Articular chondrocyte of knee joint (primary cell): ENCODE results near the gene SPIB. TPM values are rescaled to one million over a fixed set of nuclear protein-coding genes. Genes with fewer than 3 reads are reported as not detected.

ENCODE experiments used
- total RNA-seq: library from RNA; depleted of rRNA; stranded (reverse); fragments of >200 nt; gene quantifications from 2 replicates; pipeline ENCODE4 v1.2.3, GENCODE V29; 2012

The SPIB gene
- not detected in 2 replicates for total RNA-seq

DNA sequence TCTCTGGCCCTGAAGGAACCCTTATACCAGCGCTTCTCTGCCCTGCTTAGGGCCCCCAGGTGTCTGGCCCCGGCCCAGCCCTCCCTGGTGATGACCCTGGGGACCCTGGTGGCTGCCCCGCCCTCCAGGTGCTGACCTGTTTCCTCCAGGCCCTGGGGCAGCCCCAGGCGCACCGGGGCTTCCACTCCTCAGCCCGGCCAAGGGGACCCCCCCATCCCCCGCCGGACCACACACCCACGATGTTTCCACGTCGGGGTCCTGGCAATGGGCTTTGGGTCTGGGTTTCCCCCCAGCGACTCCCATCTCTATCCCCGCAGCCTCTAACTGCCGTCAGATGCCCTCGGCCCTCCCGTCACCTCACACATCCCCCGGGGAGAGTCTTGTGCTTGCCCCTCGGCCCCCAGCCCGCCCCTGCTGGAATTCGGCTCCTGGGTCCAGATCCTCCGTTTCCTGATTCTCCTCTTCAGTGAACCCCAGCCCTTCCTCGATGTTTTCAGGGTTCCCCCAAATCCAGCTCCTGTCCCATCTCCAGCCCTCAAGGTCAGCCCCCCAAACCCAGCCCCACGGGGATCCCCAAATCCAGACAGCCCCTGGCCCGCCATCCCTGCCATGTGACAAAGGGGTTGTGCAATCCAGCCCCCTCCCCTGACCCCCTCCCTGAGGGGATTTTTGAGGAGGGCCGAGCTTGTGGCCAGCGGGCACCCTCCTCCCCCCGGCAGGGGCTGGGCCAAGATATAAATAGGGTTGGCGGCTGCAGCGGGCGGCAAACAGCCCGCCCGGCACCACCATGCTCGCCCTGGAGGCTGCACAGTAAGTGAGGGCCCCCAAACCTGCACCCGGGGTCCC, at the start of gene SPIB:
Gene SPIB (plus strand): TSS at position 763 of the 846 bp plus-strand sequence. CDS start 25 bp downstream, at position 788.

DNA sequence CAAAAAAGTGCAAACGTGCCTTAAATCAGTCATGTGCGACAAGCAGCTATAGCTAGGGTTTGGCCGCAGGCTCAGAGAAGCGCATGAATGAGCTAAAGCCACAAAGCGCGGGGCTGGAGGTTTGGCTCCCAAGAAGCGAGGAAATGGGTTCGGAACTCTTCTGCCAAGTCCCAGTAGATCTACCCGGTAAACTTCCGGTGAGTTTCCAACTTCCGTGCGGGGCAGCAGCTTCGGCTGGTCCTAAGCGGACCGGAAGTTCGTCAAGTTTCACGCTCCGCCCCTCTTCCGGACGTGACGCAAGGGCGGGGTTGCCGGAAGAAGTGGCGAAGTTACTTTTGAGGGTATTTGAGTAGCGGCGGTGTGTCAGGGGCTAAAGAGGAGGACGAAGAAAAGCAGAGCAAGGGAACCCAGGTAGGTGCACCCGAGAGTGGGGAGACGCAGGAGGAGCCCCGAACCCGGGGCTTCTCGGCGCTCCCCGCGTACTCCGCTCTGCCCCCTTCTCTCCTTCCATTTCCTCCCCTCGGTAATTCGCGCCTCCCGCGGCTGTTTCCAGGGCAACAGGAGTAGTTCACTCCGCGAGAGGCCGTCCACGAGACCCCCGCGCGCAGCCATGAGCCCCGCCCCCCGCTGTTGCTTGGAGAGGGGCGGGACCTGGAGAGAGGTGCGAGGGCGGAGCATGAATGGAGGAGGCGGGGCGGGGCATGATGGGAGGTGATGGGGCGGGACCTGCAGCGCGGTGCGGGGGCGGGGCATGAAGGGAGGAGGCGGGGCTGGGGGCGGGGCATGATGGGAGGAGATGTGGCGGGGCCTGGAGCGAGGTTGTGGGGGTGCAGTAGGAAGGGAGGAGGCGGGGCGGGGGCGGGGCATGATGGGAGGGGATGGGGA, 42.3 kb upstream of the SPIB start, which contains the start of gene NR1H2:
Gene NR1H2 (plus strand): TSS at position 292 of the 885 bp plus-strand sequence. CDS start 1,149 bp downstream, outside the sequence.

DNA sequence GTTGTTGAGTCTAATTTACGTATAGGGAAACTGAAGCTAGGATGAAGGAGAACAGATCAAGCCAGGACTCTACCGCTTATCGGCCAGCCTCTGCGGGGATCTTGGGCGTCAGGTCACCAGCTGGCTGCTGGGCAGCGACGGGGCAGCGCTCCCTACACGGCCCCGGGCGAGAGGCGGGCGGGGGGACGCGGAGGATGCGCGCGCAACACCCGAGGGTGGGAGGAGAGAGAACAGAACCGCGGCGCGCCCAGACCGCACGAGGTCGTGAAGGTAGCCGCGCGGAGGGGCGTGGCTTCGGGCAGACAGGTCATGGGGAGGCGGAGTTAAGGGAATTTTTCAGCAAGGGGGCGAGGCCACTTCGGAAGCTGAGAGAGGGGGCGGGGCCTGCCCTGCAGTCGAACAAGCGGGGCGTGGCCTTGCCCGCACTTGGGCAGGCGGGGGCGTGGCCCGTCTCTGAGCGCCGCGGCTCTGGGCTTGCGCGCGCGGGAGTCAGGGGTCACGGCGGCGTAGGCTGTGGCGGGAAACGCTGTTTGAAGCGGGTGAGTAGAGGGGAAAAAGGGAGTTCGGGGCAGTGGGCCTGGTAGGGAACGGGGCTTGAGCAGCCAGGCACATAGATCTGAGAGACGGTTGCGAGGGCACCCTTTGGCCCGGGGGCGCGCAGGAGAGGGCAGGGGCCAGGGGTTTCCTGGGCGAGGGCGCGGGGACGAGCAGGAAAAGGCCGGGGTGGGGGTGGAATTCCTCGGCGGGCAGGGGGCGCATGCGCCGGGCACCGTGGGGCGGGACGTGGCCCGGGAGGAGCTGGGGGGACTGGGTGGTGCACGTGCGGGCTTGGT, 34.7 kb upstream of the SPIB start, which contains the start of gene POLD1:
Gene POLD1 (plus strand): TSS at position 496 of the 833 bp plus-strand sequence. CDS start 14,505 bp downstream, outside the sequence.

DNA sequence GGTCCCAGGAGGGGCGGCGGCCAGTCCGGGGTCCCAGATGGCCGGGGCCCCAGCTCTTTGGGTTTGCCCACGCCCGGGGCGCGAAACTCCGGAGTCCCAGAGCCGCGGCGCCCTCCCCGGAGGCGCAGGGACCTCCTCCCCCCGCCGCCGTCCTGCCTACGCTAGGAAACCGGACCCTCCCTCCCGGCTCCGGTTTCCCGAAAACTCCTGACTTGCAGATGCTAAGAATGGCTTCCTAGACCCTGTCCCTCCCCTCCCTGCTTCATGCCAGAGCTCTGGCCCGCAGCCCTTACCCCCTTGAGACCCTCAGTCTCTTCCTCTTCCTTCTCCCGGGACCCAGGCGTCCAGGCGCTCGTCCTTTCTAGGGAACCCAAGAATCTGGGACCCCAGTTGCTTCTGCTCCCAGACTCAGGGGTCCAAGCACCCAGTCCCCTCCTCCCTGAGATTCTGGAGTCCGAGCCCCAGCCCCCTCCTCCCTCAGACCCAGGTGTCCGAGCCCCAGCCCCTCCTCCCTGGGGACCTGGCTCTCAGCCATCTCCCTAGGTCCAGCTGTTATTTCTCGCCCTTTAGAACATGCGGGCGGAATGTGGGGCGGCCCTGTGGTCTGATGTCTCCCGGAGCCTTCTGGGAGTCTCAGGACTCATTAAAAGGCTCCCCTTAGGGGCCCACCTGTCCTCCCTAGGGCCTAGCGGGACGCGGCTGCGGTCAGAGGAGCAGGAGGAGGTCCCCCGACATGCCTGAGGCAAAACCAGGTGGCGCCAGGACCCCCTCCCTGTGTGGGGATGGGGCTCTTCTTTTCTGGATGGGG, 13.7 kb downstream of the SPIB start, which contains the start of gene MYBPC2:
Gene MYBPC2 (plus strand): TSS at position 672 of the 808 bp plus-strand sequence. CDS start 62 bp downstream, at position 734.

DNA sequence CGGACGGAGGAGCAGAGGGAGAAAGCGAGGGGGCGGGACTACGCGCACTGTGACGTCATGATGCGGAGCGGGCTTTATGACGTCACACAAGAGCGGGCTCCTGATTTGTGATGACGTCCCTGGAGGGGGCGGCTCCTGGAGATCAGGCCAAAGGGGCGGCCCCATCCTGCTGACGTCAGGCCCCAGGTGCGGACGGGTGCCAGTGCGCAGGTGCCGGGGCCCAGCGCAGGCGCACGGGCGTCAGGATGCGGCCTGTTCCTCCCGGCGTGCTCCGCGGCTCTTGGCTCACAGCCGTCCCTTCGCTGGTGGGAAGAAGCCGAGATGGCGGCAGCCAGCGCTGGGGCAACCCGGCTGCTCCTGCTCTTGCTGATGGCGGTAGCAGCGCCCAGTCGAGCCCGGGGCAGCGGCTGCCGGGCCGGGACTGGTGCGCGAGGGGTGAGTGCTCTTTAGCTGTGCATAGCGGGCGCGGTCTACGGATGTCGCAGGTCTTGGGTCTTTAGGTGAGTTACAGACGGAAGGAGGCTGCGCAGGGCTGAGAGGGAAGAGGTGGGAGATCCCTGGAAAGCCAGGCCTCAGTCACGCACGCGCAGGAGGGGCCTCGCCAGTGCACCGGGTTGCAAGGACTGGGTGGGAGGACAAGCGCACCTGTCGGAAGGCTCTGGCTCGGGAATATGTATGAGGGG, 57.6 kb downstream of the SPIB start, which contains the start of the genes EMC10 and GARIN5A:
Gene EMC10 (plus strand): TSS at position 284 of the 683 bp plus-strand sequence. CDS start 38 bp downstream, at position 322.
Gene GARIN5A (minus strand): TSS at position 625 of the 683 bp plus-strand sequence. CDS start 460 bp downstream, at position 165.

Other genes starting within 250 kb of the SPIB start
- 0.32 and 0.65 TPM in 2 replicates for gene MYH14, start 215.3 kb upstream of the SPIB start, total RNA-seq
- gene KCNC3, start 89.6 kb upstream of the SPIB start, total RNA-seq, result 0.13 TPM in 1 of 2 replicates, not detected in the other
- gene NAPSA, start 53.3 kb upstream of the SPIB start, total RNA-seq, result 0.13 and 0.22 TPM in 2 replicates
- 49.3 and 57.5 TPM in 2 replicates for gene NR1H2, start 42.5 kb upstream of the SPIB start, total RNA-seq
- gene POLD1, start 34.6 kb upstream of the SPIB start, total RNA-seq, result 9.4 and 10.5 TPM in 2 replicates
- not detected in 2 replicates for gene MYBPC2, start 14.0 kb downstream of the SPIB start, total RNA-seq
- gene EMC10, start 57.6 kb downstream of the SPIB start, total RNA-seq, result 34.8 and 38.3 TPM in 2 replicates
- 0.78 TPM in 1 of 2 replicates, not detected in the other for gene GARIN5A, start 57.9 kb downstream of the SPIB start, total RNA-seq
- gene JOSD2, start 92.3 kb downstream of the SPIB start, total RNA-seq, result 18.9 and 21.6 TPM in 2 replicates
- not detected in 2 replicates for gene ASPDH, start 95.0 kb downstream of the SPIB start, total RNA-seq
- gene LRRC4B, start 149.5 kb downstream of the SPIB start, total RNA-seq, result not detected in 2 replicates
- not detected in 2 replicates for gene SYT3, start 220.9 kb downstream of the SPIB start, total RNA-seq
- gene C19orf81, start 230.5 kb downstream of the SPIB start, total RNA-seq, result not detected in 2 replicates